Vagina (tissue), 2 donors: Measurements from ENCODE around the gene DDX19B.

Source experiments
- CTCF ChIP-seq, 3 experiments: fragments of 450-650 bp in 2 of 3; fragments of 200-600 bp in 1 of 3; sonication (generic) in 1 of 3; IDR thresholded peaks; one replicate each; pipeline ENCODE4 v1.5.1; 2017 to 2019; ENCODE audit warnings: antibody characterized with exemption in 3 of 3, mild to moderate bottlenecking in 2 of 3, moderate library complexity in 2 of 3
- POLR2A ChIP-seq, 2 donors: fragments of 450-650 bp; IDR thresholded peaks; one replicate each; pipeline ENCODE4 v1.6.1; 2017; ENCODE audit warnings: antibody characterized with exemption in 2 of 2, mild to moderate bottlenecking in 2 of 2, moderate library complexity in 2 of 2
- POLR2AphosphoS5 ChIP-seq, 2 donors: sonication (generic); formaldehyde crosslinking; IDR thresholded peaks; one replicate each; pipeline ENCODE4 v1.9.0; 2017; ENCODE audit warnings: antibody characterized with exemption in 2 of 2, mild to moderate bottlenecking in 2 of 2, low read depth in 1 of 2; ENCODE audit not compliant: insufficient read depth in 1 of 2

DNA sequence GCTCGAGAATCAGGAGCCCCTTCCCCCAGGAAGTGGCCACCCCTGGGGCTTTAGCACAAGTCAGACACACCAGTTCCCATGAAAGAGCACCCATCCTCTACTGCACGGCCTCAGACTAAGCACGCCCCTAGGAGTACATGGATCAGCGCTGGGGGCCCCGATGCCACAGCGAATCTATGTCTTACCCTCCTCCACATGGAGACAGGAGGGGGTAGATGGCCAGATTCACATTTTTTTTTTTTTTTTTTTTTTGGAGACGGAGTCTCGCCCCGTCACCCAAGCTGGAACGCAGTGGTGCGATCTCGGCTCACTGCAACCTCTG lies 44.1 kb upstream of the DDX19B start:
- TF ChIP-seq CTCF (IDR thresholded peaks at IDR 0.05): no peak
- TF ChIP-seq POLR2A (IDR thresholded peaks at IDR 0.05): no peak
- no peak for TF ChIP-seq POLR2AphosphoS5 (IDR thresholded peaks at IDR 0.05; ENCODE audit: insufficient read depth in 1 of 2, low read depth in 1 of 2)
